ENCODE results near the gene MARCO.

Gene MARCO

GRCh38 chr2:118905206-118905605, 36.8 kb upstream of the MARCO start:
- ChIA-PET CTCF (interaction anchor here (3.3 kb wide), 1 partner anchor 24 kb away, joined by 15 read pairs; no protein-coding TSS in a partner anchor), POLR2A (no interaction called here)
- no peak for DNase-seq (ENCODE audit: low read depth, low spot score)
- TF ChIP-seq CTCF (IDR thresholded peaks at IDR 0.05; ENCODE audit: insufficient read depth, low read length, missing control alignments) = no peak
- no peak overlapping the region for H3K4me3 ChIP-seq (ENCODE audit: low read depth, low read length)

- no peak overlapping the region for H3K4me3 ChIP-seq (ENCODE audit: low read depth, low read length)
- ChIA-PET POLR2A (no interaction called here), CTCF (interaction anchor here (3.3 kb wide), 1 partner anchor 25 kb away, joined by 15 read pairs; no protein-coding TSS in a partner anchor)
- no peak for TF ChIP-seq CTCF (IDR thresholded peaks at IDR 0.05; ENCODE audit: insufficient read depth, low read length, missing control alignments)
- DNase-seq (ENCODE audit: low read depth, low spot score) = no peak
Measured at GRCh38 chr2:118906186-118906585, 35.8 kb upstream of the MARCO start.

GRCh38 chr2:118907759-118908158, 34.2 kb upstream of the MARCO start:
- ChIA-PET CTCF (interaction anchor here (3.3 kb wide), 1 partner anchor 26 kb away, joined by 15 read pairs; no protein-coding TSS in a partner anchor), POLR2A (no interaction called here)
- H3K4me3 ChIP-seq (ENCODE audit: low read depth, low read length) = no peak overlapping the region
- TF ChIP-seq CTCF (IDR thresholded peaks at IDR 0.05; ENCODE audit: insufficient read depth, low read length, missing control alignments) = no peak
- DNase-seq (ENCODE audit: low read depth, low spot score) = no peak

GRCh38 chr2:118909191-118909590, 32.8 kb upstream of the MARCO start:
- CTCF ChIA-PET = interaction anchor here (1.4 kb wide), 1 partner anchor 28 kb away, joined by 6 read pairs; no protein-coding TSS in a partner anchor
- no peak for TF ChIP-seq CTCF (IDR thresholded peaks at IDR 0.05; ENCODE audit: insufficient read depth, low read length, missing control alignments)
- POLR2A ChIA-PET = no interaction called here
- no peak for DNase-seq (ENCODE audit: low read depth, low spot score)
- H3K4me3 ChIP-seq (ENCODE audit: low read depth, low read length) = no peak overlapping the region

- ChIA-PET CTCF (interaction anchor here (1.2 kb wide), 1 partner anchor 29 kb away, joined by 3 read pairs; no protein-coding TSS in a partner anchor), POLR2A (no interaction called here)
- H3K4me3 ChIP-seq (ENCODE audit: low read depth, low read length) = no peak overlapping the region
- no peak for DNase-seq (ENCODE audit: low read depth, low spot score)
- TF ChIP-seq CTCF (IDR thresholded peaks at IDR 0.05; ENCODE audit: insufficient read depth, low read length, missing control alignments) = no peak
Measured at GRCh38 chr2:118911166-118911856, 30.7 kb upstream of the MARCO start.

- H3K4me3 ChIP-seq (ENCODE audit: low read depth, low read length) = no peak overlapping the region
- ChIA-PET POLR2A (no interaction called here), CTCF (no interaction called here)
- no peak for DNase-seq (ENCODE audit: low read depth, low spot score)
- TF ChIP-seq CTCF (IDR thresholded peaks at IDR 0.05; ENCODE audit: insufficient read depth, low read length, missing control alignments) = no peak
Measured at GRCh38 chr2:118911936-118912335, 30.1 kb upstream of the MARCO start.

All from AG04449 (cell line).